HG03342 (cell line): ENCODE results near the gene MYEOV.

Source experiments
- ATAC-seq: cut with Tn5 transposase; IDR thresholded peaks from one replicate; pipeline ENCODE4 v1.9.1; 2021; ENCODE audit warnings: mild to moderate bottlenecking, moderate library complexity; ENCODE audit not compliant: unreplicated experiment

The MYEOV gene

DNA sequence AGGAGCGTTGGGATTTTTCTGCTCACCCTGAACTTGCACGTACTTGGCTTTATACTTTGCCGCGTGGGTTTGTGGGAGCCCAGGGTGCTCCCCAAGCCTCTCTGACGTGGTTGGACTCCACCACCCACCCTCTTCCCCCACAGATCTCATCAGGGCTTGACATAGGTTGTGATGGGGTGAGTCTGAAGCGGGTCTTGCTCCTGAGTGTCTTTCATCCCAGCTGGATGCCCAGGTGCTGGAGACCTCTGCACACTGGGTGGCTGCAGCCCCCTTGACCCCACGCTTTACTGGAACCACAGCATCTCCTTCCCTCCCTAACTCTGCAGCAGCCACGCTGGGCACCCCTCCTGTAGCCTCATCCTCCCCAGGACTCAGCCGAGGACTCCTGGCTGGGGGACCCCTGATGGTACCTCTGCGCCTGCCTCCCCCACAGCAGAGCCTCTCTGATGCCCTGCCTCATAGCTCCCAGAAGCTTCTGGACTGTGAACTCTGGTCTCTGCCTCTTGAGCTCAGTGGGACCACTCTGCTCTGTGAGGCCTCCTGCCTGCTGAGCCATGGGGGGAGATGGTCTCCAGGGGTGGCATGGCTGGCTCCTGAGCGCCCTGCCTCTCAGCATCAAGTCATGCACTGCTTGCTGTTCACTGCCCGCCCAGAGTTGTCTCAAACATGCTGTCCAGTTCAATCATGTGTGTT is 45.2 kb downstream of the MYEOV start:
- ATAC-seq, result no peak

DNA sequence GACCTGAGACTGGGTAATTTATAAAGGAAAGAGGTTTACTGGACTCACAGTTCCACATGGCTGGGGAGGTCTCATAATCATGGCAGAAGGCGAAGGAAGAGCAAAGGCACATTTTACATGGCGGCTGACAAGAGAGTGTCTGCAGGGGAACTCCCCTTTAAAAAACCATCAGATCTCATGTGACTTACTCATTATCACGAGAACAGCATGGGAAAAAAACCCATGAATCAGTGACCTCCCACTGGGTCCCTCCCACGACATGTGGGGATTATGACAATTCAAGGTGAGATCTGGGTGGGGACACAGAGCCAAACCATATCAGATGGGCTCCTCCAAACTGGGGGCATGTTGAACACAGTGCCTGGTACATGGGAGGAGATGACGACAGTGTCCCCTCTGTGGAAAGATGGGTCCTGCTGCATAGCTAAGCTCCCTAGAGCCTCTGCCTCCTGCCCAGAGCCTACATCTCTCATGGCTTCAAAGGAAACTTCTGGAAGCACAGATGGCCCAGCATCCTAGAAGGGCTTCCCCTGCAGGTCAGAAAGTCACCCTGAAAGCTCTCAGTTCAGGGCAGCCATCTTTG is 46.1 kb downstream of the MYEOV start:
- no peak for ATAC-seq

GRCh38 chr11:69342588-69343330 is 48.8 kb downstream of the MYEOV start:
- ATAC-seq, result no peak

GRCh38 chr11:69343401-69344321 is 49.7 kb downstream of the MYEOV start:
- no peak for ATAC-seq

- no peak for ATAC-seq
Measured at GRCh38 chr11:69344570-69345145, 50.7 kb downstream of the MYEOV start.
